ENCODE measurements around the gene ATRNL1.

GRCh38 chr10:115483294-115483693, 390.1 kb downstream of the ATRNL1 start:
- TF ChIP-seq CTCF (conservative IDR thresholded peaks at IDR 0.05; ENCODE audit: low read depth in 2 of 2) (no peak), CREB1 (CRISPR knock-in tag; IDR thresholded peaks at IDR 0.05; ENCODE audit: low read depth) (no peak), EZH2phosphoT487 (IDR thresholded peaks at IDR 0.05; ENCODE audit: unreplicated experiment) (no peak), POLR2AphosphoS5 (IDR thresholded peaks at IDR 0.05; ENCODE audit: low read depth) (no peak), REST (IDR thresholded peaks at IDR 0.05; ENCODE audit: unreplicated experiment) (no peak), EZH2 (IDR thresholded peaks at IDR 0.05; ENCODE audit: low read depth, unreplicated experiment) (no peak), ETS1 (IDR thresholded peaks at IDR 0.05) (no peak), JUNB (IDR thresholded peaks at IDR 0.05; ENCODE audit: unreplicated experiment) (no peak), STAT1 (IDR thresholded peaks at IDR 0.05; ENCODE audit: unreplicated experiment) (no peak)

Measured in GM23338 (cell line).